ENCODE measurements around the gene EEPD1.

Gene EEPD1

GRCh38 chr7:36157527-36158320 lies 4.7 kb downstream of the EEPD1 start:
- DNase-seq, result no peak

GRCh38 chr7:36158321-36158605 lies 5.2 kb downstream of the EEPD1 start:
- no peak for DNase-seq

- no peak for DNase-seq
Measured at GRCh38 chr7:36159618-36160017, 6.6 kb downstream of the EEPD1 start.

GRCh38 chr7:36160313-36160712 lies 7.3 kb downstream of the EEPD1 start:
- no peak for DNase-seq

GRCh38 chr7:36161996-36162395 lies 8.9 kb downstream of the EEPD1 start:
- no peak for DNase-seq

GRCh38 chr7:36165059-36165458 lies 12.0 kb downstream of the EEPD1 start:
- no peak for DNase-seq

GRCh38 chr7:36165802-36166201 lies 12.7 kb downstream of the EEPD1 start:
- no peak for DNase-seq

GRCh38 chr7:36167403-36168050 lies 14.5 kb downstream of the EEPD1 start:
- no peak for DNase-seq

GRCh38 chr7:36171503-36171902 lies 18.4 kb downstream of the EEPD1 start:
- DNase-seq, result no peak

- DNase-seq, result no peak
Measured at GRCh38 chr7:36175886-36176285, 22.8 kb downstream of the EEPD1 start.

- no peak for DNase-seq
Measured at GRCh38 chr7:36176697-36177096, 23.6 kb downstream of the EEPD1 start.

- no peak for DNase-seq
Measured at GRCh38 chr7:36180121-36180520, 27.1 kb downstream of the EEPD1 start.

- DNase-seq, result no peak
Measured at GRCh38 chr7:36181668-36182067, 28.6 kb downstream of the EEPD1 start.

GRCh38 chr7:36182854-36183604 lies 30.0 kb downstream of the EEPD1 start:
- DNase-seq, result no peak

- no peak for DNase-seq
Measured at GRCh38 chr7:36185092-36185491, 32.0 kb downstream of the EEPD1 start.

- DNase-seq, result no peak
Measured at GRCh38 chr7:36185756-36186155, 32.7 kb downstream of the EEPD1 start.

GRCh38 chr7:36186359-36187121 lies 33.5 kb downstream of the EEPD1 start:
- no peak for DNase-seq

- DNase-seq, result no peak
Measured at GRCh38 chr7:36188266-36188665, 35.2 kb downstream of the EEPD1 start.

GRCh38 chr7:36188906-36189305 lies 35.9 kb downstream of the EEPD1 start:
- no peak for DNase-seq

GRCh38 chr7:36190447-36191291 lies 37.6 kb downstream of the EEPD1 start:
- no peak for DNase-seq

GRCh38 chr7:36191292-36191920 lies 38.4 kb downstream of the EEPD1 start:
- no peak for DNase-seq

All from midbrain (tissue), 1 donor.